Measurements from ENCODE around the gene RAB3B.
"Not testable (repeated sequence)": the region's sequence is repeated elsewhere in the genome, so short reads cannot be mapped to it uniquely, and the experiment has no call there.

Gene RAB3B

DNA sequence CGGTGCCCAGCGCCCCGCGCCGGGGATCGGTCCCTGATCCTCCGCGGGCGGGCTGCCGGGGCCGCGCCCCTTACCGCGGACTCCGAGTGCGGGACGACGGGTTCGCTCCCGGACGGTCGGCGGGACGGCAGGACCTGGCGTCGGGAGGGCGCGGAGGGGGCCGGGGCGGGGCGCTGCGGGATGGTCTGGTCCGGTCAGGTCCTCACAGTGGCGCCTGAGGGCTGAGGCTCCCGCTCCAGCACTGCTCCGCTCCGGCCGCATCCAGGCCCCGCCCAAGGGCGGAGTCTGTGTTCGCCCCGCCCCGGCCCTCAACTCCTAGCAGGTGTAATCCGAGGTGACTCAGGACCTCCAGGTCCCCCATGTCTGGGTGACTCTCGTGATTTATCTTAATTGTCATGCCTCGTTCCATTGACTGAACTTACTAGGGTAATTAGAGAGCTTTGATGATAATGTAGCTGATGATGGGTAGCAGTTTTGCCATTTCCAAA is at the start of gene RAB3B:
Gene RAB3B (minus strand): TSS at position 223 of the 488 bp plus-strand sequence. CDS start 13,583 bp downstream, outside the sequence.
- peak; percentile 87 for DNase-seq (ENCODE audit: insufficient read length, low spot score)
- TF ChIP-seq POLR2A (IDR thresholded peaks at IDR 0.05; ENCODE audit: low read depth, low read length): peak; percentile 69
- FAIRE-seq: no peak

- FAIRE-seq (no peak), DNase-seq (ENCODE audit: insufficient read length, low spot score) (no peak)
- no peak for TF ChIP-seq POLR2A (IDR thresholded peaks at IDR 0.05; ENCODE audit: low read depth, low read length)
These were observed 47.4 kb upstream of the RAB3B start for GRCh38 chr1:52037909-52038308.

DNA sequence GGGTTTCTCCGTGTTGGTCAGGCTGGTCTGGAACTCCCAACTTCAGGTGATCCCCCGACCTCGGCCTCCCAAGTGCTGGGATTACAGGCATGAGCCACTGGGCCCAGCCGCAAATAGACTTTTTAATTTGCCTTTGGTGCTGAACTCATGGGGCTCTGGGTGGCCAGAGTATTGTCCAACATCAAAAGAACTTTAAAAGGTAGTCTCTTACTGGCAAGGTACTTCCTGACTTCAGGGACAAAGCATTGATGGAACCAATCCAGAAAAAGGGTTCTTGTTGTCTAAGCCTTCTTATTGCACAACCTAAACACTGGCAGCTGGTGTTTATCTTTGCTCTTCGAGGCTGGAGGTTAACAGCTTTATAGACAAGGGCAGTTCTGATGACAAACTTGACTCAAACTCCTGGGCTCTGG is 46.9 kb upstream of the RAB3B start:
- DNase-seq (ENCODE audit: insufficient read length, low spot score) (no peak), FAIRE-seq (no peak)
- TF ChIP-seq POLR2A (IDR thresholded peaks at IDR 0.05; ENCODE audit: low read depth, low read length): no peak

GRCh38 chr1:52034050-52034384 is 43.5 kb upstream of the RAB3B start:
- TF ChIP-seq POLR2A (IDR thresholded peaks at IDR 0.05; ENCODE audit: low read depth, low read length): no peak
- FAIRE-seq (no peak), DNase-seq (ENCODE audit: insufficient read length, low spot score) (no peak)

DNA sequence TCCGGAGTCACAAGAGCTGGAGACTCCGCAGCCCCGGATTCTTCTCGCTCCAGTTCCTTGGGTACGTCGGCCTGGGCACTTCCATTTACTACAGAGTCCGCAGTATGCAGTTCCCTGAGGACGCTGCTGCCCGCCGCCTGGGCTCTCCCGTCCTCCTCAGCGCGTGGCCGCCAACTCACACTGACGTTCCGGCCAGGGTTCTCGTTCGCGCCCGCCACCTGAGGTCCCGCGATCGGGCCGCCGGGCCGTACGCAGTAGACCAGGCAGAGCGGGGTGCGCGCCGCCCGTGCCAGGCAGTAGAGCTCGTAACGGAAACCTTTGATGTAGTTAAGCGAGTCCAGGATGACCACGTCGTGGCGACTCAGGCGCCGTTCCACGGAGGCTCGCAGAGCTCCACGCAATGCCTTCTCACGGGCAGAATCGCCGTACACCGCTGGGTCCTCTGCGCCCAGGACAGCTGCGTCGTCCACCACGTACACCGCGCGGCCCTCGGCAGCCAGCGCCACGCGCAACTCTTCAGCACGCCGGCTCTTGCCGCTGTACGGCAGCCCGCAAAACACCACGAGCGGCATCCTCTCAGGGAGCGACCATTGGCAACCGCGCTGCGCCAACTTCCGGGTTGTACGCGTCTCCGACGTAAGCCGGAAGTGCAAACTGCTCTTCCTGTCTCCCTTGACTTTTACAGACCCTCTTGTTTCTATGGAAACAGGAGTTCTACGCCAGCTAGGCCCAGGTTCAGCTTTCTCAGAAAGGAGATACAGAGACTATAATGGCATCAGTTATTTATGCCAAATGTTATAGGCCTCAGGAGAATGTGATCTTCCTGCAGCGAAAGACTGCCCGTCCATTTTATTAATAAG is 42.9 kb upstream of the RAB3B start, which contains the start of gene KTI12:
Gene KTI12 (minus strand): TSS at position 621 of the 860 bp plus-strand sequence. CDS start 49 bp downstream, at position 572.
- FAIRE-seq (peak; percentile 86), DNase-seq (ENCODE audit: insufficient read length, low spot score) (peak; percentile 76)
- peak; percentile 76 for TF ChIP-seq POLR2A (IDR thresholded peaks at IDR 0.05; ENCODE audit: low read depth, low read length)

- 0 out of 2 replicates have a peak, but pooled peaks have one; percentile 13 for TF ChIP-seq POLR2A (IDR thresholded peaks at IDR 0.05; ENCODE audit: low read depth, low read length)
- DNase-seq (ENCODE audit: insufficient read length, low spot score) (peak; percentile 23), FAIRE-seq (no peak)
These were observed 42.3 kb upstream of the RAB3B start for GRCh38 chr1:52032785-52033131.

GRCh38 chr1:52032124-52032784 is 41.8 kb upstream of the RAB3B start:
- DNase-seq (ENCODE audit: insufficient read length, low spot score) (no peak), FAIRE-seq (peak; percentile 11)
- no peak for TF ChIP-seq POLR2A (IDR thresholded peaks at IDR 0.05; ENCODE audit: low read depth, low read length)

DNA sequence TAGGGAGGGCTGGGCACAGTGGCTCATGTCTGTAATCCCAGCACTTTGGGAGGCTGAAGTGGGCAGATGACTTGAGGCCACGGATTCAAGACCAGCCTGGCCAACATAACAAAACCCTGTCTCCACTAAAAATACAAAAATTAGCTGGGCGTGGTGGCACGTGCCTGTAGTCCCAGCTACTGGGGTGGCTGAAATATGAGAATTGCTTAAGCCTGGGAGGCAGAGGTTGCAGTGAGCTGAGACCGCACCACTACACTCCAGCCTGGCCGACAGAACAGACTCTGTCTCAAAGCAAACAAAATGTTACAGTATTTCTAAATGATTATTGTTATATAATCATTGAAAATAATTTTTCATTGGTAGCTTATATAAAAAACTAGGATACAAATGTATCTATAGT is 38.3 kb upstream of the RAB3B start:
- DNase-seq (ENCODE audit: insufficient read length, low spot score); FAIRE-seq: not testable (repeated sequence)

DNA sequence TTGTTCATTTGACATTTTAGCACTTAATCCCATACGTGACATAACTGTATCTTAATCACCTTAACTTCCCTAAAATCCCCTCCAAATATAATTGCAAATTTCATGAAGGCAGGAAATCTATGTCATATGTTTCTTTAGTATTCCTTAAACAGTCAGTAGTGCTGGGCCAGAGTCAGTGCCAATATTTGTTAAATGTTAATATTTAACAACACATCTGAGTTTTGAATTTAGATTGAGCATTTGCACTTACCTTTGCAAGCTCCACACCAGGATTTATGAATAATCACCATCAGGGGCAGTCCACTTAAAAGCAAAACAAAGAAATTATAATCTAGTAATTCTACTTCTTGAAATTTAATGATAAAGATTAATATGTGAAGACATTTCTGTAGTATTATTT is 37.8 kb upstream of the RAB3B start:
- no peak for DNase-seq (ENCODE audit: insufficient read length, low spot score)
- FAIRE-seq: no peak
- no peak for TF ChIP-seq POLR2A (IDR thresholded peaks at IDR 0.05; ENCODE audit: low read depth, low read length)

GRCh38 chr1:52026278-52026677 is 35.8 kb upstream of the RAB3B start:
- TF ChIP-seq POLR2A (IDR thresholded peaks at IDR 0.05; ENCODE audit: low read depth, low read length): no peak
- DNase-seq (ENCODE audit: insufficient read length, low spot score) (no peak), FAIRE-seq (no peak)

- DNase-seq (ENCODE audit: insufficient read length, low spot score): no peak
- FAIRE-seq: no peak
- no peak for TF ChIP-seq POLR2A (IDR thresholded peaks at IDR 0.05; ENCODE audit: low read depth, low read length)
These were observed 31.6 kb upstream of the RAB3B start for GRCh38 chr1:52022133-52022532.

GRCh38 chr1:52008071-52008809 is 17.7 kb upstream of the RAB3B start:
- DNase-seq (ENCODE audit: insufficient read length, low spot score) (no peak), FAIRE-seq (no peak)
- no peak for TF ChIP-seq POLR2A (IDR thresholded peaks at IDR 0.05; ENCODE audit: low read depth, low read length)

GRCh38 chr1:52007215-52008002 is 16.9 kb upstream of the RAB3B start:
- no peak for DNase-seq (ENCODE audit: insufficient read length, low spot score)
- no peak for TF ChIP-seq POLR2A (IDR thresholded peaks at IDR 0.05; ENCODE audit: low read depth, low read length)
- no peak for FAIRE-seq

- DNase-seq (ENCODE audit: insufficient read length, low spot score); FAIRE-seq: not testable (repeated sequence)
These were observed 15.6 kb upstream of the RAB3B start for GRCh38 chr1:52006081-52006553.

- not testable (repeated sequence) for FAIRE-seq; DNase-seq (ENCODE audit: insufficient read length, low spot score)
These were observed 15.0 kb upstream of the RAB3B start for GRCh38 chr1:52005548-52005947.

All from H54 (cell line).